HepG2 (cell line): ENCODE measurements around the gene RNLS. TPM values are rescaled to one million over a fixed set of nuclear protein-coding genes. Genes with fewer than 3 reads are reported as not detected.

Source experiments
- ATAC-seq: fragments of 200-7000 bp; cut with Tn5 transposase; 3 replicates; pipeline ENCODE4 v1.9.1; 2020; ENCODE audit warnings: mild to moderate bottlenecking, moderate library complexity
- BruUV-seq: library from RNA; stranded (reverse); fragments of 400-500 nt; replicated peaks from 2 replicates; lab custom pipeline; 2021; lab: Mats Ljungman, UMichigan
- CTCF ChIA-PET: fragments of 300-600 bp; formaldehyde crosslinking; extraction: SDS; loops from one replicate; lab custom pipeline; 2021; ENCODE audit warnings: low total read pairs, inconsistent platforms, low intra/inter-chr PET ratio; lab: Yijun Ruan, JAX
- POLR2A ChIA-PET: fragments of 350-600 bp; sonication (Branson Sonifier 250); formaldehyde crosslinking; loops from one replicate; lab custom pipeline; 2020; ENCODE audit warnings: antibody characterized with exemption, inconsistent platforms; lab: Yijun Ruan, JAX
- DNase-seq: peaks from one replicate; pipeline ENCODE4 v3.0.0-alpha.2; 2015; ENCODE audit warnings: low spot score
- FAIRE-seq: peaks from 3 replicates; lab custom pipeline; 2011; peaks lifted over from hg19 to GRCh38; lab: Jason Lieb, UNC
- H2AFZ ChIP-seq: one replicate; pipeline ENCODE4 v1.6.1; 2011; ENCODE audit warnings: low read length, inconsistent platforms
- H3K27ac ChIP-seq: fragments of 300-600 bp; 3 replicates; pipeline ENCODE4 v1.8.0; 2011; ENCODE audit warnings: mixed run types, mild to moderate bottlenecking, mixed read lengths, low read length, inconsistent platforms; ENCODE audit not compliant: insufficient read depth; ENCODE audit errors: extremely low read length
- H3K27me3 ChIP-seq, 2 experiments: fragments of 200-600 bp in 1 of 2; 2 replicates in 1 of 2; 3 replicates in 1 of 2; pipeline versions ENCODE4 v1.6.0 to v1.8.0; 2011; ENCODE audit warnings: low read length in 2 of 2, mild to moderate bottlenecking in 2 of 2, moderate library complexity in 2 of 2, inconsistent platforms in 1 of 2; ENCODE audit not compliant: insufficient read depth in 2 of 2, control insufficient read depth in 1 of 2
- H3K36me3 ChIP-seq, 2 experiments: fragments of 200-600 bp in 1 of 2; replicated peaks in 1 of 2; 2 replicates in 1 of 2; 3 replicates in 1 of 2; pipeline versions ENCODE4 v1.5.1 to v1.8.0; 2011; ENCODE audit warnings: low read length in 2 of 2, inconsistent platforms in 1 of 2; ENCODE audit not compliant: insufficient read depth in 2 of 2, control insufficient read depth in 1 of 2
- H3K4me1 ChIP-seq: 2 replicates; pipeline ENCODE4 v1.5.1; 2012; ENCODE audit warnings: low read length, inconsistent platforms; ENCODE audit not compliant: insufficient read depth
- H3K4me2 ChIP-seq: 2 replicates; pipeline ENCODE4 v1.6.0; 2011; ENCODE audit warnings: low read depth, low read length, inconsistent platforms
- H3K4me3 ChIP-seq, 3 experiments: fragments of 200-600 bp in 1 of 3; sonication (generic), shearing (Covaris generic) in 1 of 3; replicated peaks in 1 of 3; 2 replicates each; pipeline ENCODE4 v1.5.1; 2011 to 2016; ENCODE audit warnings: low read length in 3 of 3, inconsistent platforms in 2 of 3, low read depth in 2 of 3, mild to moderate bottlenecking in 2 of 3, control low read depth in 1 of 3, mixed read lengths in 1 of 3; ENCODE audit not compliant: insufficient read depth in 1 of 3
- H3K79me2 ChIP-seq: one replicate; pipeline ENCODE4 v1.6.1; 2011; ENCODE audit warnings: low read length, inconsistent platforms; ENCODE audit not compliant: insufficient read depth
- H3K9ac ChIP-seq: 2 replicates; pipeline ENCODE4 v1.6.0; 2011; ENCODE audit warnings: mild to moderate bottlenecking, low read depth, low read length, inconsistent platforms; ENCODE audit not compliant: insufficient read depth
- H3K9me3 ChIP-seq: 2 replicates; pipeline ENCODE4 v1.5.1; 2012; ENCODE audit warnings: mild to moderate bottlenecking, low read length
- H4K20me1 ChIP-seq: 2 replicates; pipeline ENCODE4 v1.6.0; 2011; ENCODE audit warnings: inconsistent platforms, mild to moderate bottlenecking, low read length, moderate library complexity; ENCODE audit not compliant: insufficient read depth
- IRF9 ChIP-seq: sonication (generic); formaldehyde crosslinking; IDR thresholded peaks from 2 replicates; pipeline ENCODE4 v1.8.0; 2022; ENCODE audit warnings: missing genetic modification reagents, mild to moderate bottlenecking, borderline replicate concordance
- MBNL3 ChIP-seq: fragments of 250-450 bp; sonication (Bioruptor Pico); conservative IDR thresholded peaks from 2 replicates; pipeline ENCODE4 v1.8.0; 2022; ENCODE audit warnings: mild to moderate bottlenecking, inconsistent platforms
- NFATC3 ChIP-seq: sonication (generic); formaldehyde crosslinking; IDR thresholded peaks from 2 replicates; pipeline ENCODE4 v1.5.1; 2020; ENCODE audit warnings: mild to moderate bottlenecking, missing genetic modification reagents
- REL ChIP-seq: sonication (generic); formaldehyde crosslinking; conservative IDR thresholded peaks from 2 replicates; pipeline ENCODE4 v1.8.0; 2022; ENCODE audit warnings: mild to moderate bottlenecking, missing genetic modification reagents, moderate library complexity
- ZNF326 ChIP-seq: sonication (generic); formaldehyde crosslinking; IDR thresholded peaks from 2 replicates; pipeline ENCODE4 v1.4.0; 2020; ENCODE audit warnings: missing genetic modification reagents, borderline replicate concordance
- ZNF510 ChIP-seq: sonication (generic); formaldehyde crosslinking; IDR thresholded peaks from 2 replicates; pipeline ENCODE4 v1.4.0; 2020; ENCODE audit warnings: low read depth, mild to moderate bottlenecking, missing genetic modification reagents
- WGBS: methylation state at CpG from one replicate; pipeline ENCODE4 v1.1.6; 2017; ENCODE audit warnings: low lambda C conversion rate; 5-methylcytosine and 5-hydroxymethylcytosine counted together
- in situ Hi-C: cut with HindIII; loops from 2 replicates; pipeline ENCODE4 v1.10.0; 2017; ENCODE audit warnings: low pct_unique_long_range_greater_than_20kb; ENCODE audit not compliant: extremely low pct_ligation_motif_present
- intact Hi-C: fragments of 100-400 bp; cut with micrococcal nuclease; formaldehyde crosslinking; loops from one replicate; pipeline ENCODE4 v1.10.0; 2022; ENCODE audit not compliant: unreplicated experiment
- polyA plus RNA-seq, 8 experiments: library from polyadenylated mRNA; depleted of rRNA in 3 of 8; stranded (reverse) in 7 of 8; unstranded in 1 of 8; fragments of >200 nt; fragmentation: Illumina TruSeq in 4 of 8; extraction: Trizol in 4 of 8; gene quantifications; 2 replicates each; pipeline versions ENCODE4 v1.2.1 to v1.2.3, GENCODE V29; 2011 to 2016; ENCODE audit warnings: low read depth in 4 of 8, missing spikeins in 1 of 8, mixed read lengths in 1 of 8; ENCODE audit not compliant: insufficient read depth in 1 of 8
- total RNA-seq, 5 experiments: library from RNA; depleted of rRNA; stranded (reverse); fragments of >200 nt; fragmentation: Illumina TruSeq; extraction: Trizol; gene quantifications; 2 replicates each; pipeline ENCODE4 v1.2.3, GENCODE V29; 2016; ENCODE audit warnings: low read depth in 1 of 5

Gene RNLS
- total and polyA plus RNA-seq, 2 of the 13 experiments (the other 11 are each of a cell fraction or from before 2014, with no cell fraction given): not detected

DNA sequence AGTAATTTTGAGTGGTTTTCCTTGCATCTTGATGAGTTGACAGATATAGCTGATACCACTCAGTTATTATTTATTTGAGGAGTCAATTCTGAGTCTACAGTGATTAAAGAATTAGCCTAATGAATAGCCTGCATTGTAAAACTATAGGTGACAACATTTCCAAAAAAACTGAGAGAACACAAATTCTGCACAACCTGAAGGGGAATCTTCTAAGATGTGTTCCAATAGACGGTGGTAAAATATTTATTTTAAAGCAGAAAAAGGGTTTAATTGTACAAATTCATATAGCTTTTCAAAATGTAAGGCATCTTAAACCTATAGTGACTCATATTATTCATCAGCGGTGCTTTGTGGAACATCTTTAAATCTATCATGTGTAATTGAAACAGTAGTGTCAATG lies 200.4 kb downstream of the RNLS start:
- no peak overlapping the region for H3K4me3 ChIP-seq
- BruUV-seq: no TSS peak
- ChIA-PET POLR2A (no interaction called here), CTCF (no interaction called here)
- H3K9ac ChIP-seq: no peak overlapping the region
- no peaks in the 10 kb centered on the region for H4K20me1 ChIP-seq
- FAIRE-seq (no peak), DNase-seq (no peak), ATAC-seq (no peak)
- no peak overlapping the region for H3K27ac ChIP-seq
- no peaks in the 10 kb centered on the region for H3K79me2 ChIP-seq
- H3K4me2 ChIP-seq: no peak overlapping the region
- no peaks in the 10 kb centered on the region for H3K9me3 ChIP-seq
- TF ChIP-seq REL (CRISPR knock-in tag): no peak
- TF ChIP-seq ZNF510 (CRISPR knock-in tag): peak; percentile 55; the same call in 1 of the 2 replicates
- H2AFZ ChIP-seq: no peak overlapping the region
- no peaks in the 10 kb centered on the region for H3K27me3 ChIP-seq
- intact Hi-C loops (loop anchor here (10.0 kb wide), 2 partner anchors 178 to 268 kb away; no protein-coding TSS in a partner anchor), in situ Hi-C loops (no loop called here)
- peaks cover 24% of the 10 kb centered on the region for H3K4me1 ChIP-seq
- WGBS: 63% methylated on average over 2 of the region's 2 CpGs
- no peaks in the 10 kb centered on the region for H3K36me3 ChIP-seq

DNA sequence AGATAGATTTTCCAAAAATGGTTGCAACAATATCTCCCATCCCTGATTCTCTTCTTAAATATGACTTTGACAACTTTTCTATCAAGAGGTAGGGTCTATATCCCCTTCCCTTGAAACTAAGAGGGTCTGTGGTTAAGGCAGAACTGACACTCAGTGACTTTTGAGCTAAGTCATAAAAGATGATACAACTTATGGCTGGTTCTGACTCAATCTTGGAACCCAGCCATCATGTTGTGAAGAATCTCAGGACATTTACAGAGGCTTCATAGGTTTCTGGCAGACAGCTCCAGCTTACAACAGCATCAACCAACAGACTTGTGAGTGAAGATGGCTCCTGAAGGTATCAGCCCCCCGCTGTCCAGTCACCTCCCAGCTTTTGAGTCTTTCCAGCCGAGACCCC lies 203.5 kb downstream of the RNLS start:
- no TSS peak for BruUV-seq
- H3K79me2 ChIP-seq: no peaks in the 10 kb centered on the region
- H3K36me3 ChIP-seq: no peaks in the 10 kb centered on the region
- no peaks in the 10 kb centered on the region for H3K4me1 ChIP-seq
- 30% methylated on average over 2 of the region's 2 CpGs for WGBS
- H2AFZ ChIP-seq: peak overlapping the region; percentile 29
- intact Hi-C loops: no loop called here
- H3K27me3 ChIP-seq: no peaks in the 10 kb centered on the region
- no peak for FAIRE-seq
- no peak overlapping the region for H3K9ac ChIP-seq
- no peak for DNase-seq
- TF ChIP-seq IRF9 (CRISPR knock-in tag): no peak
- no peak for TF ChIP-seq ZNF326 (CRISPR knock-in tag)
- TF ChIP-seq NFATC3 (CRISPR knock-in tag): no peak
- TF ChIP-seq MBNL3 (CRISPR knock-in tag): no peak
- TF ChIP-seq, all 625 proteins: peak for 0
- H3K27ac ChIP-seq: no peak overlapping the region
- in situ Hi-C loops: no loop called here
- H3K4me3 ChIP-seq: no peak overlapping the region
- no peak for ATAC-seq
- H3K9me3 ChIP-seq: no peaks in the 10 kb centered on the region
- H4K20me1 ChIP-seq: no peaks in the 10 kb centered on the region
- ChIA-PET POLR2A (no interaction called here), CTCF (no interaction called here)
- no peak overlapping the region for H3K4me2 ChIP-seq
